Measurements from ENCODE around the gene OCA2. TPM values are rescaled to one million over a fixed set of nuclear protein-coding genes. Genes with fewer than 3 reads are reported as not detected.

OCA2 gene
- total and polyA plus RNA-seq, 7 donors: 0.36 to 0.41 TPM; not detected in 5

- H3K27me3 ChIP-seq: no peaks in the 10 kb centered on the region
- intact Hi-C loops (cut with DNase I): no loop called here
- no peak overlapping the region for H3K27ac ChIP-seq
- no peaks in the 10 kb centered on the region for H3K9me3 ChIP-seq
- no peaks in the 10 kb centered on the region for H3K4me1 ChIP-seq
- DNase-seq: no peak
- TF ChIP-seq POLR2A (IDR thresholded peaks at IDR 0.05): no peak
- no peak overlapping the region for H3K4me3 ChIP-seq
- peaks cover 16 to 70% (median 30%) of the 10 kb centered on the region in 4 donors for H3K36me3 ChIP-seq
Measured at GRCh38 chr15:28133281-28133680, 34.2 kb upstream of the OCA2 start.

- TF ChIP-seq EP300 (IDR thresholded peaks at IDR 0.05): no peak
- TF ChIP-seq POLR2AphosphoS5 (IDR thresholded peaks at IDR 0.05): no peak
Measured at GRCh38 chr15:28132524-28133275, 33.6 kb upstream of the OCA2 start.

GRCh38 chr15:28131946-28132345 lies 32.8 kb upstream of the OCA2 start:
- TF ChIP-seq CTCF (IDR thresholded peaks at IDR 0.05): no peak
- TF ChIP-seq POLR2A (IDR thresholded peaks at IDR 0.05): no peak
- no peak overlapping the region for H3K27ac ChIP-seq
- no peaks in the 10 kb centered on the region for H3K27me3 ChIP-seq
- 88 to 90% methylated on average over 13 of the region's 13 CpGs for WGBS, 2 donors
- H3K4me1 ChIP-seq: no peaks in the 10 kb centered on the region
- no peaks in the 10 kb centered on the region for H3K9me3 ChIP-seq
- H3K4me3 ChIP-seq: no peak overlapping the region
- no peak for DNase-seq
- intact Hi-C loops (cut with DNase I): no loop called here
- H3K36me3 ChIP-seq: peaks cover 16 to 80% (median 30%) of the 10 kb centered on the region in 4 donors

More at GRCh38 chr15:28132524-28133275, 33.6 kb upstream of the OCA2 start:
- H3K4me3 ChIP-seq: no peak overlapping the region
- no peak for DNase-seq
- H3K9me3 ChIP-seq: no peaks in the 10 kb centered on the region
- intact Hi-C loops (cut with DNase I): no loop called here
- peaks cover 16 to 76% (median 30%) of the 10 kb centered on the region in 4 donors for H3K36me3 ChIP-seq
- 90 to 91% methylated on average over 21 of the region's 21 CpGs for WGBS, 2 donors
- no peak overlapping the region for H3K27ac ChIP-seq
- no peaks in the 10 kb centered on the region for H3K27me3 ChIP-seq
- no peaks in the 10 kb centered on the region for H3K4me1 ChIP-seq

GRCh38 chr15:28131400-28131799 lies 32.3 kb upstream of the OCA2 start:
- Histone ChIP-seq H3K9me3 (no peaks in the 10 kb centered on the region), H3K36me3 (peaks cover 16 to 84% (median 30%) of the 10 kb centered on the region in 4 donors), H3K4me1 (no peaks in the 10 kb centered on the region), H3K27ac (no peak overlapping the region), H3K4me3 (no peak overlapping the region), H3K27me3 (no peaks in the 10 kb centered on the region)
- 98% methylated on average over 13 of the region's 13 CpGs for WGBS, 2 donors
- no peak for TF ChIP-seq CTCF (IDR thresholded peaks at IDR 0.05)
- no peak for TF ChIP-seq EP300 (IDR thresholded peaks at IDR 0.05)
- no peak for TF ChIP-seq POLR2A (IDR thresholded peaks at IDR 0.05)
- no peak for TF ChIP-seq POLR2AphosphoS5 (IDR thresholded peaks at IDR 0.05)
- intact Hi-C loops (cut with DNase I): no loop called here
- no peak for DNase-seq

GRCh38 chr15:28130651-28131050 lies 31.5 kb upstream of the OCA2 start:
- H3K4me3 ChIP-seq: no peak overlapping the region
- WGBS, 2 donors: 91 to 97% methylated on average over 7 of the region's 7 CpGs
- peaks cover 16 to 84% (median 30%) of the 10 kb centered on the region in 4 donors for H3K36me3 ChIP-seq
- TF ChIP-seq CTCF (IDR thresholded peaks at IDR 0.05): no peak
- intact Hi-C loops (cut with DNase I): no loop called here
- no peaks in the 10 kb centered on the region for H3K9me3 ChIP-seq
- no peak for DNase-seq
- no peaks in the 10 kb centered on the region for H3K27me3 ChIP-seq
- no peaks in the 10 kb centered on the region for H3K4me1 ChIP-seq
- H3K27ac ChIP-seq: no peak overlapping the region
